Stimulated activated CD8-positive, alpha-beta memory T cell treated with anti-CD3 and anti-CD28 coated beads, Interleukin-7, amount 100 ng/mL, for 4 hours (primary cell): ENCODE results near the gene PPP2R2C.

Source experiments
- DNase-seq, 2 donors: peaks; one replicate each; pipeline ENCODE4 v3.0.0-alpha.2; 2020; ENCODE audit warnings: low read depth in 2 of 2

The PPP2R2C gene

DNA sequence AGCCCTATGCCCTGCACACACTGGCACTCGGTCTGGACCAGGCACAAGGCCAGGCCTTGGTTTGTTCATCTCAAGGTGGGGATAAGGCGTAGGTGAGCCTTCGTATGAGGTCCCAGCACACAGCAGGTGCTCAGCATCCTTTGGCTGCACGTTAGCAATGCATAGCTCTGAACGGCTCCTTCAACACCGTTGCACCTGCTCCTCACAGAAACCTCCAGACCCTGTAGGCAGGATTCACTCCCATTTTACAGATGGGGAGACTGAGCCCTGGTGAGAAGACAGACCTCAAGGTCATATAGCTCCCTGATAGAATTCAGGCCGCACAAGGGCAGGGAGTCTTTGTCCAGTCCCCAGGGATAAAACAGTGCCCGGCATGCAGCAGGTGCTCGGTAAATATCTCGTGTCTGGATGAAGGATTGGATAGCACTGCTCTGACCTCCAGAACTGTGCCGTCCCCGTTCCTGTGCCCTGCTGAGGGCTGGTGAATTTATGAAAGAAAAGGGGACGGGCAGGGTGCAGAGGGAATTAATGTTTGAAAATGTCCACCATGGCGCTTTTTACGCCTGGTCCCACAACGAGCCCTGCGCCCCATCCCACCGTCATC is 2.4 kb downstream of the PPP2R2C start:
- no peak for DNase-seq

DNA sequence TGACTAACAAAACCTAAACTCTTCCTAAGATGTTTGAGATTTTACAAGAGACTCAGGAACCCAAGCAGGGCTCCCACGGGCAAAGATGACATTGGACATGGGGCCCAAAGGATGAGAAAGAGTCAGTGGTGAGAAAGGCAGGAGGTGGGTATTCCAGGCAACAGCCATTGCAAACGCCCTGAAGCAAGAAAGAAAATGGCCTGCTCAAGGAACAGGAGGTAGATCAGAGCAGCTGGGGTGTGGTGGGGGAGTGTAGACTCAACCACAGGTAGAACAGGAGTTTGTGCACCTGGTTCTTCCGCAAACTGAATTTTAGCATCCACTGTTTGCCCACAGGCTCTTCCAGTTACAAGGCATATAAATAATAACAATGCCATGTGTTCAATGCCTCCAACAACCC is 3.3 kb downstream of the PPP2R2C start:
- no peak for DNase-seq

DNA sequence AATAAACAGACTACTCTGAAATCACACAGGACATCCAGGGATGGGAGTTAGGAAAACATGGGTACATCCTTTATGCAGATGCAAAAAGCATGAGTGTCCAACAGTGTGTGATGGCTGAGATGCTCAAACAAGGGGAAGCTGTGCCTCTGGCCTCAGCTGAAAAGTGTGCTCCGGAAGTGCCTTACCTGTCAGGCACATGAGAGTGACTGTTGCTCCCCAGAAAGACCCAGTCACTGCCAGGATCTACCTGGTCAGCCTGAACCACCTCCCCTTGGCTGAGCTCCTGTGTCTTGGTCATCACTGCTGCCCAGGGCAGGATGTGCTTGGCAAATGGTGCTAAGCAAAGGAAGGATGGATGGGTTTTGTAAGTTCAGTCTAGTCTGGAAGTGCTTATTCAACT is 4.0 kb downstream of the PPP2R2C start:
- DNase-seq: no peak

DNA sequence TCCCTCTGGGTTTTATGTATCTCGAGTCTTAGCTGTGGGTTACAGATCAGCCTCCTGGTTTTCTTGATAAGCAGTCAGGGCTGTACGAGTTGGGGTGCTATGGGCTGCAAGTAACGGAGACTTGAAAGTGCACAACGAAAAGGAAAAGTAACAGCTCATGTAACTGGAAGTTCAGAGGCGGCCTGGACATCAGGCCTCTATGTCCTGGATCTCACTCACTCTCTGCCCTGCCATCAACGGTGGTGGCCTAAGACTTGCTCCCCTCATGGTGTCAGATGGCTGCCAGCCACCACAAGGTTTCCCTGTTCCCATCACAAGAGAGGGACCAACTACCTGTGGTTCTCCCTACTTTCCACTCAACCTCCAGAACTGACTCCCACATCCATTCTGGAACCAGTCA is 4.8 kb downstream of the PPP2R2C start:
- no peak for DNase-seq

DNA sequence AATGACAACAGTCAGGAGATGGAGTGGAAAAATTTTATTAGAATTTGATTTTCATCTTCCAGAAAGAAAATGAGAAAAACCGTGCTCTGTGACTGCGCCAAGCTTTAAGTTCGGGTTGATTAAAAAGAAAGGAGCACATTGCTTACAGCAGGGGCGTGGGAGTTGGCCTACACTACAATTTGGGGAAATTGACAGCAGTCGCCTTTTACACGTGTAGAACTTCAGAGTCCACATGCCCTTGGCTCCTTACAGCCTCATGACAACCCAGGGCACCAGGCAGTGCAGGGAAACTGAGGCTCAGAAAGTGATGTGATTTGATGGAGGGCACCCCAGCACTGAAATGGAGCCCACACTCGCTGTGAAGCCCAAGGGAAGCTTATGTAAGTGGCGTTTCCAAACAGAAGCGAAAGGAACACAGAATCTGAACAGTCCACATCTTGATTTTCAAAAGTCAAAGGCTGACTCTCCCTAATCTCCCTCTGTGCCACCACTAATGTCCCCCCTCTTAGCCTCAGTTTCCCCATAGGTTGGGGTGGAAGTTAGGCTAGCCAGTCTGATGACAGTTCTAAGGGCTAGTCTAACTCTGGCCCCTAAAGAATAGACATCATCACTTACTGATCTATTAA is 5.5 kb downstream of the PPP2R2C start:
- no peak for DNase-seq

DNA sequence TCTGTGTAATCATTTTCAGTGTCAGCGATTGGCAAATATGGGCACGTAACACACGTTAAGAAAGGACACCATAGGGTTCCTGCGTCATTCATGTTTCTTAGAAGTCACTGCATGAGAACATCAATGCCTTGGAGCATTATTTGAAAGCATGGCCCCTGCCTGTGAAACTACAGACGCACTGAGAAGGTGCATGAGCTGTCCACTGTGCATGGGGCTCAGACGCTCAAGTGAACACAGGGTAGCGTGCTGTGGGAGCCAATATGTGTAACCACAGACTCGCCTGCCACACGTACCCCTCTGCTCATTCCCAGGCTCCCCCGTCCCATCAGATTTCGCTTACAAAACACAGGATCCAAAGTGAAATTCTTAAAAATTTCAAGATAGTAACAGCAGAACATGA is 6.5 kb downstream of the PPP2R2C start:
- no peak for DNase-seq

DNA sequence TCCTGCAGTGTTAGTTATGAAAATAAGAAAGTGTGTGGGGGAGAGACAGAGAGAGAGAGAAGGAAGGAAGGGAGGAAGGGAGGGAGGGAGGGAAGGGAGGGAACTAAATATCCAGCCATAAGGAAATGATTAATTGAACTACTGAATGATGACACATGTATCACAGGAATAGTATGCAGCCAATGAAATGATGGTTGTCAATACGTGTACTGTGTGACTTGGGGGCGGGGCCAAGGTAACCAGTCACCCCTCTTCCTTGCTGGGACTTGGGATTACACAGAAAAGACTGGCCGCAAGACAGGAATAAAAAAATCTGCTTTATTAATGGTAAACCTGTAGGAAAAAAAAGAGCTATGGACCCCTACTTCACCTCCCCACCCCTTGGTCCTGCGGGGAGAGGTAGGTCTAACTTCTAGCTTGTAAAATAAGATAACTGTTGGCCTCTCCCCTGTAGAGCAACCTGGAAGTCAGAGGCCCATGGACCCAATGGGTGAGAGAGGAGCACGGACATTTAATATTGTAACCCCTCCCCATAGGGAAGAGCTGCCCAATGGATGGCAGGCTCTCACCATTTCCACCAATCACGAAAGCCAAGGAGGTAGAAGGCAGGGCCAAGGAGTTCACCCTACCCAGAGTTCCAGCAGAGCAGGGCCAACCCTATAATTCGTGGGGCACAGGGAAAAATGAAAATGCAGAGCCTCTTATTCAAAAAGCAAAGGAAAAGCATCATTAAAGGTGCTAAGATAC is 7.4 kb downstream of the PPP2R2C start:
- no peak for DNase-seq

DNA sequence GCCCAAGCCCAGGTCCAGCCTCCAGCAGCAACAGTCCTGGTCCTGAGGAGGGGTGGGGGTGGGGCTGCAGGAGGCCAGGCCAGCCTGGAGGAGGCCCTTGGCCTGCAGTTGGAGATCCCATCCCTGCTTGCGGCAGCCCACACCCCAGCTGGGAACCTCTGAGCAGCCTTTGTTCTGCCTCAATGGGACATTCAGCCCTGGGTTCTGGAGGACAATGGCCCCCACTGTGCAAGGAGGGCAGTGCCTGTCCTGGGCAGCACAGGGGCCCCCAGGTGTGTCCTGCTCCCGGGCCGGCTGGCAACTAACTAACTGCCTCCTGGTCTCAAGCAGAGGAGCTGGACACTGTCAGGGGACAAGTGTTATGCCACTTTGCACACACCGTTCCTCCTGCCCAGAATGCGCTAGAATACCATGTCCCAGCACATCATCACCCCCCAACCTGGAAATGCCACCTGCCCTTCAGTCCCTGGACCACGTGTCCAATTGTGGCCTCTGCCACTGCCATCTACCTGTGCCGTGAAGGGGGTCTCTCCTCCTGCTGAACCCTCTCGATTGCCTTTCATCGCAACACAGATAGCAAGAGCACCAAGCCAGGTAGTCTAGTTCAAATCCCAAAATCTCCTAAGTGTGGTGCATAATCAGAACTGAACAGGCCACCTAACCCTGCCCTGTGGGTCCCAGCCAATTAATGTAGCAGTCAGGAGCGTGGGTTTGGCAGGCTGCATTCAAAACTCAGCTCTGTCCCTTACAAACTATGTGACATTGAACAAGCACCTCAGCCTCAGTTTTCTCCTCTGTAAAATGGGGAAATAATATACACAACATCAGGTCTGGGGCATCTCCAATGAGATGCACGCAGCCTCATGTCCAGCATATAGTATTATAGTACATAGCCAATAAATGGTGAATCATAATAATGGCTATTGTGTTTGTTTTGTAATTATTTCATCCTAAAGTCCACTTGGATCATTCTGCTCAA is 8.8 kb downstream of the PPP2R2C start:
- DNase-seq: no peak

DNA sequence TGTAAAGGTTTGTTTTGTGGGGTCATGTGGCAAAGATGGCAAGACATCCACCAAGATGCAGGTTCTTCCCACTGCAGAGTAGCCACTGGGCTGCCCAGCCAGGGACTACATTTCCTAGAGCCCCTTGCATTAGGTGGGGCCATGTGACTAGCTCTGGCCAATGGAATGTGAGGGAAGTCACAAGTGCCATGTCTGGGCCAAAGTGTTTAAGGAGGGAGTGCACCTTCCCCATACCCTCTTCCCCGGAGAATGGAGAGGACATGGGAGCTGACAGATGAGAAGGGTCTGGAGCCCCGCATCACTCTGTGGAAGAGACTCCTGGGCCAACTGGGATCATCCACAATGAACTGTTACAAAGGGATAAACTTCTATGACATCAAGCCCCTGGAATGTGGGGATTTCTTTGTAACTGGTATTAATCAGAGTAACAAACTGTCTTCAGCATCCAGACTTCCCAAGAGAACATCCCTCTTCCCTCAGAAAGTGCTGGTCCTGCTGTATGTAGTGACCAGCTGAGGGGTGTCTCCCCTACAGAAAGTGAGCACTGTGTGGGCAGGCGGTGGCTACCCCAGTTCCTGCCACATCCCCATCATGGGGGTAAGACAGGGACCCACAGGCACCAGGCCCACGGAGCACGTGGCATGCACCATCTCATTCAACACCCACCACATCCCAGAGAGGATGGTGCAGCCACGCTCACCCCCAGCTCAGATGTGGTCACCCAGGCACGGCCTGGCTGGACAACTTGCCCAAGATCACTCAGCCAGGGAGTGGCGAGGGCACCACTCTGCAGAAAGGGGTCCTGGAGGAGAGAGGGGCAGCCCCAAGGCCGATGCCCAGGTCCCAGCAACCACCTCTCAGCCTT is 10.9 kb downstream of the PPP2R2C start:
- DNase-seq: no peak

DNA sequence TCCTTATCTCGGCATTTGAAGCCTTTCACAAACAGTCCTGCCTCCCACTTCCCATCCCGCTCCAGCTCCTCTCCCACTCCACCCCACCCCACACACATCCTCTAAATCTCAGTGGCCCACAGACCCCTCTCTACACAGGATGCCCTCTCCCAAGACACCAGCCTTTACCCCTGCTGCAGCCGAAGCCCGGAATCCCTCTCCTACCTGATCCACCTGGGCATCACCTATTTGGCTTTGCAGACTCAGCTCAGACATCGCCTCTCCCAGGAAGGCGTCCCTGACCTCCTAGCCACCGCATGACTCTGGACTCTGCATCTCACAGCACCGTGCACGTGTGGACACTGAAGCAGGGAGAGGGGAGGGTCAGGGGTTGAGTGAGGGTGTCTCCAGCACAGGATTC is 11.5 kb downstream of the PPP2R2C start:
- no peak for DNase-seq

DNA sequence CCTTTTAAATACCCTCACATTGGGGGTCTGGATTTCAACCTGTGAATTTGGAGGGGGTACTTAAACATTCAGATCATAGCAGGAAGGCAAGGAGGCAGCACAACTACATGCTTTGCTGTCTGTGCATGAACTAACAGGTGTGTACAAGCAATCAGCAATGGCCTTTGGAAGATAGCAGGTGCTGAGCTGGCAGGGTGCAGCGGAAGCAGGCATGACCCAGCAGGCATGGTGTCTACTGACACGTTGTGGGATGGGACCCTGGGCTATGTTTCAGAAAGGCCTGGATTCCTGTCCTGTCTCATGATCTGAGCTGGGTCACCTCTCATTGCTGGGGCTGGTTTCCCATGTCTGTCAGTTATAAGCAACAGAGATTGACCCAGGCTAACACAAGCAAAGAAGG is 13.9 kb downstream of the PPP2R2C start:
- no peak for DNase-seq

DNA sequence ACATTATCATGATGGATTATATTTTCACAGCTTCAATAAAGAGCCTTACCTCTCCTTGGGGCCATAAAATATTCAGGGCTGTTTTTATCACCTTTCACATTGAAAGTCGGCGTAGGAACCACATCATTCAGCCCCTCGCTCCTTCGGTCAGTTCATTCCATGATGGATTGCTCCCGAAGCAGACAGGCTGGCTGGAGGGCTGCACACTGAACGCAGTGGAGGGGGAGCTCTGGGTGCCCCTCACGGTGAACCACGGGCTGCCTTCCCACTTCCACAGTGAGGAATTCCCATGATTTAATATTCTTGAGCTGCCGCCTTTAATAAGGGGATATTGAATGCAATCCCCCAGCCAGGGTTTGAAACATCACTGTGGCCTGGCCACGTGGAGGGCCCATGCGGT is 16.0 kb downstream of the PPP2R2C start:
- DNase-seq: no peak

DNA sequence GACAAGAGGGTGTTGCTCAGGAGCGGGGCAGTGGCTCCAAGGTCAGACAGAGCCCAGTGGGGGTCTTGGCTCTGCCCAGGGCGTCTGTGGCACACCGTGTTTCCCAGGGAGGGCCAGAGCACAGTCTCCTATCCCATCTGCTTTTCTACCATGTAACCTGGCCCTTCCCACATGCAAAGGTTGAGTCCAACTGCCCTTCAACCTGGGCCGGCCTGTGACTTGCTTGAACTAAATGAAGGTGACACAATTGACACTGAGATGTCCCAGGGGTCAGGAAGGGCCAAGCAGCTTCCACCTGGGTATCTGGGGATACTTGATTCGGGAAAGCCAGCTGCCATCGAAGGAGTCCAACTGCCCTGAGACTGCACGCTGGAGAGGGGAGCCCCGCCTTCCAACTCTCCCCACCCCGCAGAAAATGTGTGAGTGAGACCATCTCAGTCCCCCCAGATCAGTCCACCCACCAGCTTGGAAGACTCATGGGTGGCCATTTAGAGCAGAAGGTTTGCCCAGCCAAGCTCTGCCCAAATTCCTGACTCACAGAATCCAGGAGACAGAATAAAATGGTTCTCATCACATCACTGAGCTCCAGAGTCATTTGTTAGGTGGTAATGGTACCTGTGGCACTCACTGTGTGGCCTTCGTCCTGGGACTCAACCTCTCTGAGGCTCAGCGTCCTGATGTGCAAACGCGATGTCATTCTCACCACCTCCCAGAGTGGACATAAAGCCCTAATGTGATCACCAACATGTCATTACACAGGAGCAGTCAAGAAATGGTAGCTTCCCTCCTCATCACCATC is 18.1 kb downstream of the PPP2R2C start:
- no peak for DNase-seq

DNA sequence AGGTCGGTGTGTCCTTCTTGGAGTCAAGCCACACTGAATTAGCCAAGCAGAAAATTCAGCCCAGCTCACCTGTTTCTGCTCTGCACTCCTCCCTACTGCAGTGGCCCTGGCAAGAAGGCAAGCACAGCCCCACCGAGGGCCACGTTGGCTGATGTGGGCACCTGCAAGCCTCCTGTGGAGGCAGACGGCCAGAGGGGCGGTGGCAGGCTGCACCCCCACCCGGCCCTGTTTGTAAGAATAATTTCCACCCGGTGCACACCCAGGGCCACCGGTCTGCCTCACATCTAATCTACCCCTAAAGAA is 18.8 kb downstream of the PPP2R2C start:
- no peak for DNase-seq

DNA sequence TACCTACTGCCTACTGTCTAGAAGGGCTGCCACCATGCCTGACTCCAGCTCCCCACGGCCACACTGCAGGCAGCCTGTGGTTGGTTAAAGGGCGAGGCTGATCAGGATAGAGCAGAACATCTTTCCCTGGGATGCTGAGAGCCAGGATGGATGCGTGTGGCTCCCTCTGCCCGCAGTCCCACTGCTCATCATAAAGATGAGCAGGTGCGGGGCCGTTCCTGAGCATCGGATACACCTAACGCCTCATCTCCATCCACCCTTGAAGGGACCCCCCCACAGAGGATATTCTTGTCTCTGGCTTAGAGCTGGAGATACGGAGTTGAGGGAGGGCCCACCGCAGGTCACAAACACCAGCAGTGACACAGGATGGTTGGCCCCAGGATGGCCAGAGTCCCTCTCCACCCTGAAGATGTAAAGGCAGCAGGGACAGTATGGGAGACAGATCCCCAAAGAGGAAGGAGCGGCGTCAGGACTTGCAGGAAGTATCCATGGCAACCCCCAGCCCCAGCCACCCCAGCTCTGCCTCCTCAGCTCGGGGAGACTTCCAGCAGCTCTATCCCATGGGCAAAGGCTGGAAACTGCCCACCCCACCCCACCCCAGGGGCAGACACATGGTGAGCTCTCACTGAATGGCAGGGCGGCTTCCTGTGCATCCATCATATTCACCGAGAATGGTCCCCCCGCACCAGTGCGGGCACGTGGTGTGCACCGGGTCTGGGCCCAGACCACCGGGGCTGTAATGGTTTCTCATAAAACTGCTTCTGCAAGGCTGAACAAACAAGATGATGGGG is 19.3 kb downstream of the PPP2R2C start:
- no peak for DNase-seq

DNA sequence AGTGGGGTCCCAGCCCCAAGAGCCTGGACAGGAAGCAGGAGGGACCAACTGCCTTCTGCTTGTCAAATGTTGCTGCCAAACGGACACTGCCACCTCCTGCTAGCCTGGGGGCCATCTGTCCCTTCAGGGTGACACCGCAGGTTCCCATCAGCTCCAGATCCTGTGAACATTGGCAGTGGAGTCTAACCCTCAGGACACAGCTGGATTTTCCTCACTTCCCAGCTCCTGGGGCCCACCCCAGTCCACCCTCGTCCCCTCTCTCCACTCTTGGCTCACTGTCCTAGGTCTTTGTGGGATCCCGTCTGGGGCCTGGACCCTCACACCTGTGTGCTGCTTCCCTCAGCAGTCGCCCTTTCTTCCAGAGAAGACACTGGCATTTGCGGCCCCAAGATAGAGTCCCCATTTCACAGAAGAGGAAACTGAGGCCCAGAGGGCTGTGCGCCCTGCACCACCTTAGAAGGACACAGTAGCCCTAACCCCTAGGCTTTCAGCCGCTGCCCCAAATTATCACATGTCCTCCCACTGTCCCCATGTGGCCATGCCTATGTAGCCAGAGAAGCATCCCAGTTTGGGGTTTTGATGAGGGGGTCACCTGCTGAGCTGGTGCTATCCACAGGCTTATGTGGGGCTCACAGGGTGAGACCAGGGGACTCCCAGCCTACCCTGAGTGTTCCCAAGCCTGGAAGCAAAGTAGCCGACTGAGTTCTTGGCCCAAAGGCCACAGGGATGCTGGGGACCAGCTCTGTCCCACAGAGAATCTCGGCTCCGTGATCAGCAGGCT is 20.1 kb downstream of the PPP2R2C start:
- DNase-seq: no peak

DNA sequence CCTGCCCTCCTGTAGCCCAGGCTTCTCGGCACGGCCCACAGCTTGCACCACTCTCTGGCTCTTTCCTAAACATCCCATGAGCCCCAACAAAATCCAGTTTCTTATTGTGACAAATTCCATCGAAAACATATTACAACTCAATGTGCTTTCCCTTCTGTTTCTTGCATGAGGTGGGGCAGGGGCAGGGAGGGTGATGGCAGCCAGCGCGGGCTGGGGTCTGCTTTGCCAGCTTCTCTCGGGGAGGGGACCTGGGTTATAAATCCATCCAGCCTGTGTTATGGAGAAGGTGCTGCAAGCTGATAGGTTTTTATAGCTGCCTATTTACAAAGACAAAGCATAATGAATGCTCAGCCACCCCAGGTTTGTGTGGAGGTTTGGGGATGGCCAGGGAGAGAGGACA is 21.1 kb downstream of the PPP2R2C start:
- DNase-seq: no peak

DNA sequence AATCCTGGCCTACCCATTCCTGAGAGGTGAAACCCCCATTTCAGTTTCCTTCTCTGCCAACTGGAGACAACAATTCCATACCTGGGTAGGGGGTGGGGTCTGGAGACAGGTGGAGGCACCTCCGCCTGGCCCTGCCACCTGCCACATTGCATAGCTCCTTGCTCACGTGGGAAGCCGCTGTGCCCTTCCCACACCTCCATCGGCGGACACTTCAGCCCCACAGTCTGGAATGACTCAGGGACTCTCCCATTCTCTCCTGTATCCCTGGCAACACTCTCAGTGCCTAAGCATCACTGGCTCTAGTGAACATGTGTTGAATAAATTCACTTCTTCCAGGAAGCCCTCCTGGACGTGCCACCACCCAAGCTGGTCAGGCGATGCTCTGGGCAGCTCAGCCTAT is 21.7 kb downstream of the PPP2R2C start:
- DNase-seq: no peak
